DOHH2 (cell line): ENCODE data around the gene ARMC9.

Source experiments
- CTCF ChIP-seq: fragments of 200-600 bp; sonication (generic); IDR thresholded peaks from one replicate; pipeline ENCODE4 v1.5.1; 2014; ENCODE audit warnings: antibody characterized with exemption, mild to moderate bottlenecking, low read depth, low read length; ENCODE audit not compliant: poor library complexity, severe bottlenecking
- EZH2phosphoT487 ChIP-seq: fragments of 200-600 bp; sonication (generic); IDR thresholded peaks from 2 replicates; pipeline ENCODE4 v1.6.1; 2017; ENCODE audit warnings: borderline replicate concordance, mild to moderate bottlenecking, antibody characterized with exemption, low read length, moderate library complexity, mixed read lengths

GRCh38 chr2:231181860-231182512 is 16.4 kb upstream of the ARMC9 start:
- TF ChIP-seq CTCF (no peak), EZH2phosphoT487 (no peak)
